Adipose tissue (tissue), 3 donors: Measurements from ENCODE around the gene PGP. TPM values are rescaled to one million over a fixed set of nuclear protein-coding genes. Genes with fewer than 3 reads are reported as not detected.

Experiments used
- H3K27ac ChIP-seq: one replicate; pipeline ENCODE4 v1.5.1; 2013; ENCODE audit warnings: low read depth, low read length
- WGBS, 3 donors: extraction: QIAGEN DNeasy Blood & Tissue Kit; methylation state at CpG; one replicate each; pipeline ENCODE4 v1.1.7; 2013; 5-methylcytosine and 5-hydroxymethylcytosine counted together
- polyA plus RNA-seq, 3 donors: library from polyadenylated mRNA; stranded (reverse); fragments of 200-250 nt; gene quantifications; one replicate each; pipeline ENCODE4 v1.2.3, GENCODE V29; 2013
- donor health status: healthy with polysubstance abuse.
- donor health status: Bipolar disorder and iron deficiency.
- donor health status: healthy.

PGP gene
- polyA plus RNA-seq, 3 donors, result 3.8 to 12.6 (median 10.7) TPM

- 65 to 70% (median 68%) methylated on average over 15 to 16 of the region's 16 CpGs for WGBS, 3 donors
- H3K27ac ChIP-seq, result no peak overlapping the region
Observed at GRCh38 chr16:2194166-2194834, 20.3 kb downstream of the PGP start.

GRCh38 chr16:2191446-2191706 lies 23.3 kb downstream of the PGP start:
- no peak overlapping the region for H3K27ac ChIP-seq
- WGBS, 3 donors, result 84 to 93% (median 91%) methylated on average over 11 of the region's 11 CpGs

GRCh38 chr16:2190659-2191445 lies 23.8 kb downstream of the PGP start:
- 77 to 88% (median 78%) methylated on average over 24 to 25 of the region's 25 CpGs for WGBS, 3 donors
- no peak overlapping the region for H3K27ac ChIP-seq

DNA sequence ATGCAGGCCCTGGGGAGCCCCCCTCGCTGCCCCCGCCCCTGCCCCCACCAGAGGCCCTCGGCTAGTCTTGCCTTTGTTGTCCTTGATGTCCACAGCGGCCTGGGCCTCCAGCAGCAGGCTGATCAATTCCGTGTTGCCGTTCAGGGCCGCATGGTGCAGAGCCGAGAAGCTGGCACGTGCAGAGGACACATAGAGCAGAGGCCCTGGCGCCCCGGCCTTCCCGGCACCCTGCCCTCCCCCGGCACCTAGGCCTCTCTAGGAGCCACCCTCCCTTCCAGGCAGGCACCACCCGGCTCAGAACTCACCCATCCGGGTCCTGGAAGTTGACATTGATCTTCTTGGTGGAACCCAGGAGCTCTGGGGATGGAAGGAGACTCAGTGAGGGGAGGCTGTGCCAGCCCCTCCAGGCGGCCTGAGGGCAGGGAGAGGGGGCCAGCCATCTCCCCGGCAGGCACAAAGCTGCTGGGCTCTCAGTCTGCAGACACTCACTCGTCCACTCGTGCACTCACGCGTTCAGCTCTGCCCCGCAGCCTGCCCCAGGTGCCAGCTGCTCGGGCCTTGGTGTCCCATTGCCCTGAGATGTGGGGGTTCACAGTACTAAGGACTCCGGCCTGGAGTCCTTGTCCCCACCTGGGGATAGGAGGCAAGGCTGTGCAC lies 24.5 kb downstream of the PGP start:
- WGBS, 3 donors, result 75 to 87% (median 86%) methylated on average over 21 to 24 of the region's 24 CpGs
- no peak overlapping the region for H3K27ac ChIP-seq

DNA sequence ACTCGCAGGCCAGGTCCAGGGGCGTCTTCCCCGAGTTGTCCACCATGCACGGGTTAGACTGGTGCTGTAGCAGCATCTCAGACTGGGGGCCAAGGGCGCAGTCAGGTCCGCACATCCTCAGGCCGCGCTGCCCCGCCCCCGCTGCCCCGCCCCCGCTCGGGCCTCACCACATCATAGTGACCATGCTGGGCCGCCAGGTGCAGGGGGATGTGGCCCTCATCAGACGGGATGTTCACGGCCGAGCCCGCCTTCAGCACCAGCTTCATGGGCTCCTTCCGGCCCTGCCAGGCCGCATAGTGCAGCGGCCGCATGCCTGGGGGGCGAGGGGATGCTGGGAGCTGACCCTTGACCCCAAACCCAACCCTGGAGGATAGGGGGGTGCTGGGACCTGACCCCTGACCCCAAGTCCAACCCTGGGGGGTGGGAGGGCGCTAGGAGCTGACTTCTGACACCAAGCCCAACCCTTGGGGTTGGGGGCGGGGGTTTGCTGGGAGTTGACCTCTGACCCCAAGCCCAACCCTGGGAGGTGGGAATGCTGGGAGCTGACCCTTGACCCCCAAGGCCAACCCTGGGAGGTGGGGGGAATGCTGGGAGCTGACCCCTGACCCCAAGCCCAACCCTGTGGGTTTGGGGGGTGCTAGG lies 25.3 kb downstream of the PGP start:
- WGBS, 3 donors, result 89 to 94% (median 89%) methylated on average over 25 of the region's 25 CpGs
- no peak overlapping the region for H3K27ac ChIP-seq

DNA sequence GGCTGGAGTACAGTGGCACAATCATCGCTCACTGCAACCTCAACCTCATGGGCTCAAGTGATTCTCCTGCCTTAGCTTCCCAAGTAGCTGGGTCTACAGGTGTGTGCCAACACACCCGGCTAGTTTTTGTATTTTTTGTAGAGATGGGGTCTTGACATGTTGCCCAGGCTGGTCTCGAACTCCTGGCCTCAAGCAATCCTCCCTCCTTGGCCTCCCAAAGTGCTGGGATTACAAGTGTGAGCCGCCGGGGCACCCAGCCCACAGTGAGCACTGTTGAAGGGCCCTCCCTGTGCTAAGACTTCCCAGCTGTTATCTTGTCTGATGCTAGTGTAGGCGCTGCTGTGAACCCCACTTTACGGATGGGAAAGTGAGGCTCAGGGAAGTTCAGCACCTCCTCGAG lies 26.2 kb downstream of the PGP start:
- no peak overlapping the region for H3K27ac ChIP-seq
- WGBS, 3 donors, result 93 to 94% (median 94%) methylated on average over 8 of the region's 8 CpGs

GRCh38 chr16:2187212-2187611 lies 27.4 kb downstream of the PGP start:
- H3K27ac ChIP-seq, result no peak overlapping the region
- WGBS, 3 donors, result 78 to 84% (median 82%) methylated on average over 17 of the region's 17 CpGs

DNA sequence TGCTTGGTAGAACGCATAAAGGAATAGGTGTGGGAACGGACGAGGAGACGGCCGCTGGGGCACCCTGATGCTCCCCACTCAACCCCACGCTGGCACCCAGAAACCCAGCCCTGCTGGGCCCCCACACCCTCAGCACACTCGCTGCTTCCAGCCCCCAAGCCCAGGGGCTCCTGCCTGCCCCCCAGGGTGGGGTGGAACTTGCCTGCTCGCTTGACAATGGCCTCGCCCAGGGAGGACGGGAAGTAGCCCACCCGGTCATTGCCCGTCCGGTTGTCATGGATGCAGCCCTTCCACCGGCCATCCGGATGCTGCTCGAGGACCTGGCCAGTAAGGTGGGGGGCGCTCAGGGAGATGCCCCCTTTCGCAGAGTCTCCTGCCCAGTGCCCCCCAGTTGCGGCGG lies 28.1 kb downstream of the PGP start:
- H3K27ac ChIP-seq, result no peak overlapping the region
- WGBS, 3 donors, result 80 to 94% (median 85%) methylated on average over 20 of the region's 20 CpGs

DNA sequence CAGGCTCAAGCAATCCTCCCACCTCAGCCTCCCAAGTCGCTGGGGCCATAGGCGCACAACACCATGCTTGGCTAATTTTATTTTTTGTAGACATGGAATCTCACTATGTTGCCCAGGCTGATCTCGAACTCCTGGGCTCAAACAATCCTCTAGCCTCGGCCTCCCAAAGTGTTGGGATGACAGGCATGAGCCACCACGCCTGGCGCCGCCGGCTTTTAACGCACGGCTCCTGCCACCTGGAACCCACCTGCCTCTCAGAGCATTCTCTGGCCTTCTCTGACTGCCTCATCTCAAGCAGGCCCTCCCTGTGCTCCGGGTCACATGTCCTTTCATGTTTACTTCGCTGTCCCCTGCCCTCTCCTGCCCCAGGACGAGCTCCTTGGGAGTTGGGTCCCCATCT lies 28.6 kb downstream of the PGP start:
- 90 to 92% (median 91%) methylated on average over 13 of the region's 13 CpGs for WGBS, 3 donors

DNA sequence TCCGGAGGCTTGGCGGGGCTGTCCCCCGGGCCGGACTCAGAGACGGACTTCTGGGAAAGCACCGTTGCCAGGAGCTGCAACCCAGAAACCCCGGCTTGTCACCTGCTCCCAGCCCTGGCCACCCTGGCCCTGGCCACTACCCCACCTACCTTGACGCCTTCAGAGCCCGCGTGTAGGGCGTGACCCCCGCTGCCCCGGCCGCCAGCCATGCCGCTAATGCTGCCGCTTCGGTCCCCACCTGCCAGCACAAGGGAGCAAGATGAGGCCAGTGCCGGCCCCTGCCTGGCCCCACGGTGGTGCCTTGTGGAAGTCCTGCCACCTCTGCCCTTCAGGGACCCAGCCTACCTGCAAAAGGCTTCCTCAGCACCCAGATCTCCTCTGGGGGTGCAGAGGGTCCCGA lies 29.7 kb downstream of the PGP start:
- 80 to 87% (median 82%) methylated on average over 19 to 20 of the region's 20 CpGs for WGBS, 3 donors
- no peak overlapping the region for H3K27ac ChIP-seq

More for the DNA sequence above, 28.6 kb downstream of the PGP start:
- no peak overlapping the region for H3K27ac ChIP-seq

DNA sequence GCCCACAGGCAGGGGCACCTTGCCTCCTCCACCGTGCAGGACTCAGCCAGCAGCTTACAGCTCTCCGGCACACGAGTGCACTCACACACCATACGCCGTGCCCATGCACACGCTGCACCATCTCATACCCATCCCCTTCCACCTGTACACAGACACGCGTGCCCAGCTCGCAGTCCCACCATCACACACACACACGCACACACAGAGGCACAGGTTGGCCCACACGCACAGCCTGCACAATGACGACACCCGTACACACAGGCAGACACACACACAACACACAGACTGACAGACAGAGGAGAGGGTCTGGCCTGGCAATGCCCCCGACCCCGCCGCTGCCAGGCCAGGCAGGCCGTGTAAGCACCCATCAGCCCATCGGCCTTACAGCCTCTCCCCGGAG lies 30.3 kb downstream of the PGP start:
- 83 to 90% (median 87%) methylated on average over 17 to 19 of the region's 19 CpGs for WGBS, 3 donors
- no peak overlapping the region for H3K27ac ChIP-seq

DNA sequence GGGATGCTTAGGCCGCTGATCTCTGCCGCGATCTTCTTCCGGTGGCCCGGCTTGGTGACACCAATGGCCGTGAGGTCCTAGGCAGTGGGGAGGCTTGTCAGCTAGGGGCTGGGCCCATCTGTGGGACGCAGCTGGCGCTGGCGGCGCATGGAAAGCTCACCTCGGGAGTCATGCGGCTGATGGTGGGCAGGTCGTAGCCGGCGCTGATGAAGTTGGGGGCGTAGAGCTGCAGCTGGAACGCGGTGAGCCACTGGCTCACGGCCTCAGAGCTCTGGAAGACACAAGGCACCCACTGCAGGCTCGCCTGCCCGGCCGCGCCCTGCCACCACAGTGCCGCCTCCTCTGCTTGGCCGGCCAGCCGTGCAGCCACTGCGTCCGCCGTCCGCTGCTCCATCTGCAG lies 31.0 kb downstream of the PGP start:
- no peak overlapping the region for H3K27ac ChIP-seq
- 91 to 93% (median 91%) methylated on average over 23 to 30 of the region's 30 CpGs for WGBS, 3 donors

GRCh38 chr16:2181952-2182351 lies 32.7 kb downstream of the PGP start:
- no peak overlapping the region for H3K27ac ChIP-seq
- WGBS, 3 donors, result 90 to 92% (median 91%) methylated on average over 20 of the region's 20 CpGs

- WGBS, 3 donors, result 83 to 91% (median 85%) methylated on average over 39 to 46 of the region's 46 CpGs
- H3K27ac ChIP-seq, result no peak overlapping the region
Observed at GRCh38 chr16:2180962-2181923, 33.4 kb downstream of the PGP start.

DNA sequence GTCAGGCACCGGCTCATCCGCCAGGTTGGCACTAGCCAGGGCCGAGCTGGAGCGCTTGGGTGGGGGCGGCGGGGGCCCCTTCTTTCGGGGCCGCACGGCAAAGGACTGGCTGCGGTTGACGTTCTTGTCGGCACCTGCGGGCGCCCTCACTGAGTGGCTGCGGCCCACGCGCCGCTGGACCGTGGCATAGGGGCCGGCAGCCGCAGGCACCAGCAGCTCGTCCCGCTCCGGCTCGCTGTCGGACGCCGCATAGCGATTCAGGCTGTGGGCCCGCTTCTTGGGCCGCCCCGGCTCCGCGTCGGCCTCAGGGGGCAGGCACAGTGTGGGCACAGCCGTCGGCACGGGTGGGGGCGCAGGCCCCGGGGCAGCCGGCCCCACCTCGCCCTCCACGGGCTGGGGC lies 34.2 kb downstream of the PGP start:
- no peak overlapping the region for H3K27ac ChIP-seq
- 94 to 95% (median 95%) methylated on average over 34 to 43 of the region's 43 CpGs for WGBS, 3 donors

DNA sequence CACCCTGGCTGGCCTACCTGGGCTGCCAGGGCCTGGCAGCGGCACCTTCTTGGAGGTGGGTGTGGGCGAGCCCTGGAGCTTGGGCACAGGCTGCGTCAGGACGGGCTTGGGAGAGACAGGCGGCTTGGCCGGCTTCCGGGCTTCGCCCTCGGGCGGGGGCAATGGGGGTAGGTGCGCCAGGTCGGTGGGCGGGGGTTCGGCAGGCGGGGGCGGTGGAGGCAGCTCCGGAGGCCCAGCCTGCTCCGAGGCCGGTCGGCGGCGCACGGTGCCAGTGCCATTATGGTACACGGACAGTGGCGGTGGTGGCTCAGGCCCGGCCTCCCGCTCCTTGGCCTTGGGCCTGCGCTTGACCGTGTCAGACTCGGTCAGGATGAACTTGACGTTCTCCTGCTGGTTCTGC lies 35.1 kb downstream of the PGP start:
- H3K27ac ChIP-seq, result no peak overlapping the region
- WGBS, 3 donors, result 96 to 97% (median 97%) methylated on average over 23 to 31 of the region's 31 CpGs

GRCh38 chr16:2179107-2179501 lies 35.5 kb downstream of the PGP start:
- WGBS, 3 donors, result 26 to 61% (median 44%) methylated on average over 38 of the region's 50 CpGs
- H3K27ac ChIP-seq, result no peak overlapping the region
